Keratinocyte (primary cell): Measurements from ENCODE around the gene MVB12B. TPM values are rescaled to one million over a fixed set of nuclear protein-coding genes. Genes with fewer than 3 reads are reported as not detected.

Experiments
- DNase-seq: peaks from one replicate; pipeline ENCODE4 v3.0.0-alpha.2; 2011; ENCODE audit warnings: low read depth, missing footprints, low spot score
- FAIRE-seq: peaks from 2 replicates; lab custom pipeline; 2011; peaks lifted over from hg19 to GRCh38; lab: Jason Lieb, UNC
- H2AFZ ChIP-seq: 2 replicates; pipeline ENCODE4 v1.6.0; 2012; ENCODE audit warnings: low read length, control low read depth, inconsistent platforms; ENCODE audit not compliant: control insufficient read depth
- H3K27ac ChIP-seq: 2 replicates; pipeline ENCODE4 v1.5.1; 2011; ENCODE audit warnings: low read length; ENCODE audit not compliant: control insufficient read depth, insufficient read depth
- H3K27me3 ChIP-seq: 3 replicates; pipeline ENCODE4 v1.6.0; 2011; ENCODE audit warnings: low read length; ENCODE audit not compliant: control insufficient read depth, insufficient read depth; ENCODE audit errors: extremely low read depth
- H3K36me3 ChIP-seq, 2 experiments: 2 replicates in 1 of 2; 3 replicates in 1 of 2; pipeline ENCODE4 v1.5.1; 2011; ENCODE audit warnings: low read length in 2 of 2, mild to moderate bottlenecking in 1 of 2; ENCODE audit not compliant: control insufficient read depth in 2 of 2, insufficient read depth in 2 of 2; ENCODE audit errors: extremely low read depth in 1 of 2
- H3K4me1 ChIP-seq: 3 replicates; pipeline ENCODE4 v1.5.1; 2011; ENCODE audit warnings: low read length; ENCODE audit not compliant: control insufficient read depth, insufficient read depth; ENCODE audit errors: extremely low read depth
- H3K4me2 ChIP-seq: 3 replicates; pipeline ENCODE4 v1.6.0; 2011; ENCODE audit warnings: low read depth, low read length; ENCODE audit not compliant: control insufficient read depth, insufficient read depth; ENCODE audit errors: extremely low read depth
- H3K4me3 ChIP-seq, 3 experiments: fragments of 200-600 bp in 1 of 3; sonication (generic) in 1 of 3; 2 replicates in 2 of 3; 3 replicates in 1 of 3; pipeline ENCODE4 v1.5.1; 2011 to 2016; ENCODE audit warnings: low read length in 3 of 3, mild to moderate bottlenecking in 3 of 3, control low read depth in 2 of 3, inconsistent platforms in 1 of 3, low read depth in 1 of 3, mixed read lengths in 1 of 3, mixed run types in 1 of 3, moderate library complexity in 1 of 3; ENCODE audit not compliant: control insufficient read depth in 2 of 3, insufficient read depth in 2 of 3; ENCODE audit errors: extremely low read depth in 1 of 3
- H3K79me2 ChIP-seq: 2 replicates; pipeline ENCODE4 v1.6.0; 2012; ENCODE audit warnings: low read length; ENCODE audit not compliant: control insufficient read depth, insufficient read depth
- H3K9ac ChIP-seq: 3 replicates; pipeline ENCODE4 v1.6.0; 2011; ENCODE audit warnings: low read length; ENCODE audit not compliant: control insufficient read depth, insufficient read depth; ENCODE audit errors: extremely low read depth
- H3K9me1 ChIP-seq: 3 replicates; pipeline ENCODE4 v1.6.0; 2011; ENCODE audit warnings: low read length; ENCODE audit not compliant: control insufficient read depth, insufficient read depth; ENCODE audit errors: extremely low read depth
- H3K9me3 ChIP-seq: 2 replicates; pipeline ENCODE4 v1.5.1; 2012; ENCODE audit warnings: low read depth, low read length; ENCODE audit not compliant: control insufficient read depth
- H4K20me1 ChIP-seq: 3 replicates; pipeline ENCODE4 v1.6.0; 2011; ENCODE audit warnings: low read length; ENCODE audit not compliant: control insufficient read depth, insufficient read depth; ENCODE audit errors: extremely low read depth
- CTCF ChIP-seq, 3 experiments: IDR thresholded peaks in 1 of 3; conservative IDR thresholded peaks in 1 of 3; optimal IDR thresholded peaks in 1 of 3; 2 replicates in 2 of 3; 3 replicates in 1 of 3; pipeline versions ENCODE3 to v1.5.1; 2011; ENCODE audit warnings: low read length in 3 of 3, mild to moderate bottlenecking in 3 of 3, moderate library complexity in 2 of 3, control low read depth in 1 of 3, inconsistent platforms in 1 of 3; ENCODE audit not compliant: insufficient read depth in 2 of 3; ENCODE audit errors: extremely low read depth in 1 of 3
- EZH2 ChIP-seq: IDR thresholded peaks from one replicate; pipeline ENCODE4 v1.6.1; 2012; ENCODE audit warnings: inconsistent platforms, mild to moderate bottlenecking, low read length, moderate library complexity
- dilution Hi-C: fragments of 300-500 bp; cut with MboI; formaldehyde crosslinking; loops from one replicate; pipeline ENCODE4 v1.7.0; 2020; ENCODE audit warnings: low sequenced_read_pairs; ENCODE audit not compliant: extremely low pct_ligation_motif_present
- polyA plus RNA-seq, 5 experiments: library from polyadenylated mRNA; depleted of rRNA in 3 of 5; stranded (reverse) in 3 of 5; stranded (forward) in 1 of 5; unstranded in 1 of 5; fragments of >200 nt; gene quantifications; 1 replicate in 1 of 5; 2 replicates in 3 of 5; 3 replicates in 1 of 5; pipeline versions ENCODE4 v1.2.1 to v1.2.3, GENCODE V29; 2011 to 2012; ENCODE audit warnings: missing spikeins in 2 of 5, low read depth in 1 of 5, low replicate concordance in 1 of 5

The MVB12B gene
- polyA plus RNA-seq, 1 donor (not counting 4 experiments of a cell fraction or from before 2014, with no cell fraction given), result 1.2 TPM

GRCh38 chr9:126380447-126380846 lies 53.8 kb downstream of the MVB12B start:
- Histone ChIP-seq H3K9ac (no peak overlapping the region), H3K27me3 (no peaks in the 10 kb centered on the region), H3K4me2 (no peak overlapping the region), H3K4me1 (peaks cover 15% of the 10 kb centered on the region), H3K27ac (no peak overlapping the region), H3K9me1 (no peaks in the 10 kb centered on the region), H3K79me2 (no peaks in the 10 kb centered on the region), H4K20me1 (no peaks in the 10 kb centered on the region), H3K36me3 (no peaks in the 10 kb centered on the region), H3K9me3 (no peaks in the 10 kb centered on the region), H2AFZ (peak overlapping the region; percentile 14), H3K4me3 (no peak overlapping the region)
- FAIRE-seq (no peak), DNase-seq (no peak)
- dilution Hi-C loops, result no loop called here
- no peak for TF ChIP-seq CTCF (optimal IDR thresholded peaks at IDR 0.05 in 1 of 3, IDR thresholded peaks at IDR 0.05 in 1 of 3, conservative IDR thresholded peaks at IDR 0.05 in 1 of 3; ENCODE audit: extremely low read depth in 1 of 3, insufficient read depth in 2 of 3, low read length in 3 of 3)
- TF ChIP-seq EZH2, result no peak

GRCh38 chr9:126381195-126381594 lies 54.6 kb downstream of the MVB12B start:
- Histone ChIP-seq H3K4me1 (peaks cover 10% of the 10 kb centered on the region), H4K20me1 (no peaks in the 10 kb centered on the region), H3K27ac (no peak overlapping the region), H3K4me3 (no peak overlapping the region), H3K36me3 (no peaks in the 10 kb centered on the region), H3K79me2 (no peaks in the 10 kb centered on the region), H3K4me2 (no peak overlapping the region), H3K9ac (no peak overlapping the region), H3K9me1 (no peaks in the 10 kb centered on the region), H3K9me3 (no peaks in the 10 kb centered on the region), H3K27me3 (no peaks in the 10 kb centered on the region), H2AFZ (no peak overlapping the region)
- dilution Hi-C loops, result no loop called here
- no peak for TF ChIP-seq CTCF (optimal IDR thresholded peaks at IDR 0.05 in 1 of 3, IDR thresholded peaks at IDR 0.05 in 1 of 3, conservative IDR thresholded peaks at IDR 0.05 in 1 of 3; ENCODE audit: extremely low read depth in 1 of 3, insufficient read depth in 2 of 3, low read length in 3 of 3)
- no peak for TF ChIP-seq EZH2
- DNase-seq, result no peak
- FAIRE-seq, result no peak
